Mesendoderm (in vitro differentiated cells): ENCODE measurements around the gene TTC24.
"Not testable (repeated sequence)": the region's sequence is repeated elsewhere in the genome, so short reads cannot be mapped to it uniquely, and the experiment has no call there.

Experiments
- DNase-seq: peaks from one replicate; pipeline ENCODE4 v3.0.0; 2013
- H2AK5ac ChIP-seq: 2 replicates; pipeline ENCODE4 v1.6.1; 2013; ENCODE audit warnings: low read length, inconsistent platforms
- H2BK120ac ChIP-seq: 2 replicates; pipeline ENCODE4 v1.6.1; 2013; ENCODE audit warnings: low read depth, mild to moderate bottlenecking, low read length, moderate library complexity, mixed read lengths
- H2BK15ac ChIP-seq: replicated peaks from 2 replicates; pipeline ENCODE4 v1.6.1; 2013; ENCODE audit warnings: low read depth, mild to moderate bottlenecking, moderate library complexity
- H2BK5ac ChIP-seq: 2 replicates; pipeline ENCODE4 v1.6.1; 2013; ENCODE audit warnings: low read length, inconsistent platforms
- H3K18ac ChIP-seq: 2 replicates; pipeline ENCODE4 v1.6.1; 2013; ENCODE audit warnings: mild to moderate bottlenecking, low read length, mixed read lengths
- H3K23ac ChIP-seq: one replicate; pipeline ENCODE4 v1.6.1; 2013; ENCODE audit warnings: low read length
- H3K27ac ChIP-seq: 2 replicates; pipeline ENCODE4 v1.5.1; 2013; ENCODE audit warnings: low read depth, mild to moderate bottlenecking, inconsistent platforms, low read length, moderate library complexity
- H3K27me3 ChIP-seq: 2 replicates; pipeline ENCODE4 v1.6.1; 2013; ENCODE audit warnings: low read length, control low read depth, mild to moderate bottlenecking, inconsistent platforms; ENCODE audit not compliant: insufficient read depth, poor library complexity
- H3K36me3 ChIP-seq: 2 replicates; pipeline ENCODE4 v1.6.1; 2013; ENCODE audit warnings: low read length, inconsistent platforms; ENCODE audit not compliant: control insufficient read depth, insufficient read depth
- H3K4ac ChIP-seq: one replicate; pipeline ENCODE4 v1.6.1; 2013; ENCODE audit warnings: low read depth, mild to moderate bottlenecking, low read length, moderate library complexity
- H3K4me1 ChIP-seq: 2 replicates; pipeline ENCODE4 v1.6.1; 2013; ENCODE audit warnings: low read depth, low read length, inconsistent platforms; ENCODE audit not compliant: control insufficient read depth
- H3K4me2 ChIP-seq: 2 replicates; pipeline ENCODE4 v1.6.1; 2013; ENCODE audit warnings: low read length
- H3K4me3 ChIP-seq: 2 replicates; pipeline ENCODE4 v1.5.1; 2013; ENCODE audit warnings: mild to moderate bottlenecking, low read length
- H3K56ac ChIP-seq: one replicate; pipeline ENCODE4 v1.6.1; 2013; ENCODE audit warnings: low read length
- H3K79me1 ChIP-seq: 2 replicates; pipeline ENCODE4 v1.6.1; 2013; ENCODE audit warnings: low read length, inconsistent platforms
- H3K79me2 ChIP-seq: 2 replicates; pipeline ENCODE4 v1.6.1; 2013; ENCODE audit warnings: mild to moderate bottlenecking, low read length; ENCODE audit not compliant: control insufficient read depth, insufficient read depth
- H3K9ac ChIP-seq: 2 replicates; pipeline ENCODE4 v1.6.1; 2013; ENCODE audit warnings: low read length, inconsistent platforms
- H4K5ac ChIP-seq: one replicate; pipeline ENCODE4 v1.6.1; 2013; ENCODE audit warnings: low read length
- H4K8ac ChIP-seq: one replicate; pipeline ENCODE4 v1.6.1; 2013; ENCODE audit warnings: low read depth, mild to moderate bottlenecking, control low read depth, low read length, moderate library complexity
- WGBS: extraction: QIAGEN DNeasy Blood & Tissue Kit; methylation state at CpG from one replicate; pipeline ENCODE4 v1.1.7; 2013; ENCODE audit warnings: low lambda C conversion rate, missing lambda C conversion rate; ENCODE audit not compliant: insufficient coverage; ENCODE audit errors: extremely low coverage; 5-methylcytosine and 5-hydroxymethylcytosine counted together

The TTC24 gene

GRCh38 chr1:156550346-156550745 is 29.2 kb upstream of the TTC24 start:
- Histone ChIP-seq H3K27ac (no peak overlapping the region), H3K27me3 (no peaks in the 10 kb centered on the region), H3K4me1 (no peaks in the 10 kb centered on the region), H3K79me2 (no peaks in the 10 kb centered on the region), H2BK5ac (no peak overlapping the region), H3K79me1 (no peaks in the 10 kb centered on the region), H3K56ac (no peak overlapping the region), H3K36me3 (peaks cover 13% of the 10 kb centered on the region), H3K18ac (no peak overlapping the region), H3K4ac (no peak overlapping the region), H2AK5ac (no peak overlapping the region), H3K4me2 (no peak overlapping the region), H2BK120ac (no peak overlapping the region), H4K5ac (no peak overlapping the region), H2BK15ac (no peak overlapping the region), H3K9ac (no peak overlapping the region), H3K4me3 (no peak overlapping the region), H4K8ac (no peak overlapping the region), H3K23ac (no peak overlapping the region)
- no CpG with 5 or more reads among the region's 5 CpGs for WGBS
- no peak for DNase-seq

- no peaks in the 10 kb centered on the region for H3K79me1 ChIP-seq
- H2BK15ac ChIP-seq = no peak overlapping the region
These were observed 28.4 kb upstream of the TTC24 start for GRCh38 chr1:156551066-156551643.

GRCh38 chr1:156551869-156552268 is 27.7 kb upstream of the TTC24 start:
- Histone ChIP-seq H3K36me3 (peaks cover 10% of the 10 kb centered on the region), H2BK120ac (no peak overlapping the region), H3K4me1 (no peaks in the 10 kb centered on the region), H3K79me1 (no peaks in the 10 kb centered on the region), H3K23ac (no peak overlapping the region), H2BK15ac (no peak overlapping the region), H3K4ac (no peak overlapping the region), H4K5ac (no peak overlapping the region), H3K18ac (no peak overlapping the region), H3K9ac (no peak overlapping the region), H4K8ac (no peak overlapping the region), H3K79me2 (no peaks in the 10 kb centered on the region), H3K4me3 (no peak overlapping the region), H2BK5ac (no peak overlapping the region), H3K4me2 (no peak overlapping the region), H3K27me3 (no peaks in the 10 kb centered on the region), H3K56ac (no peak overlapping the region), H3K27ac (no peak overlapping the region), H2AK5ac (no peak overlapping the region)
- no peak for DNase-seq
- WGBS = no CpG with 5 or more reads among the region's 6 CpGs

More at GRCh38 chr1:156551066-156551643, 28.4 kb upstream of the TTC24 start:
- H3K23ac ChIP-seq = no peak overlapping the region
- H3K79me2 ChIP-seq = no peaks in the 10 kb centered on the region
- DNase-seq = no peak
- H2BK120ac ChIP-seq = no peak overlapping the region
- H3K27me3 ChIP-seq = no peaks in the 10 kb centered on the region
- no CpG with 5 or more reads among the region's 3 CpGs for WGBS
- H3K4me1 ChIP-seq = no peaks in the 10 kb centered on the region
- H3K4me2 ChIP-seq = no peak overlapping the region
- no peak overlapping the region for H3K27ac ChIP-seq
- H4K8ac ChIP-seq = no peak overlapping the region
- H3K4me3 ChIP-seq = no peak overlapping the region
- H3K18ac ChIP-seq = no peak overlapping the region
- no peak overlapping the region for H3K9ac ChIP-seq
- H2AK5ac ChIP-seq = no peak overlapping the region
- H2BK5ac ChIP-seq = no peak overlapping the region
- peaks cover 13% of the 10 kb centered on the region for H3K36me3 ChIP-seq
- H3K56ac ChIP-seq = no peak overlapping the region
- no peak overlapping the region for H4K5ac ChIP-seq
- no peak overlapping the region for H3K4ac ChIP-seq

GRCh38 chr1:156552518-156552917 is 27.0 kb upstream of the TTC24 start:
- H3K79me1 ChIP-seq = no peaks in the 10 kb centered on the region
- H3K27me3 ChIP-seq = no peaks in the 10 kb centered on the region
- H2BK5ac ChIP-seq = no peak overlapping the region
- no peak overlapping the region for H4K5ac ChIP-seq
- no peak overlapping the region for H3K18ac ChIP-seq
- no peak overlapping the region for H4K8ac ChIP-seq
- no peaks in the 10 kb centered on the region for H3K79me2 ChIP-seq
- H3K23ac ChIP-seq = no peak overlapping the region
- H3K9ac ChIP-seq = no peak overlapping the region
- no peak overlapping the region for H3K56ac ChIP-seq
- no peak overlapping the region for H2BK15ac ChIP-seq
- H3K36me3 ChIP-seq = peaks cover 10% of the 10 kb centered on the region
- DNase-seq = no peak
- no peak overlapping the region for H2AK5ac ChIP-seq
- no peak overlapping the region for H3K4me2 ChIP-seq
- no peak overlapping the region for H3K4ac ChIP-seq
- H3K27ac ChIP-seq = no peak overlapping the region
- no peak overlapping the region for H3K4me3 ChIP-seq
- no peak overlapping the region for H2BK120ac ChIP-seq
- no CpG with 5 or more reads among the region's 5 CpGs for WGBS
- H3K4me1 ChIP-seq = no peaks in the 10 kb centered on the region

GRCh38 chr1:156552937-156553336 is 26.6 kb upstream of the TTC24 start:
- not testable (repeated sequence) for H3K18ac ChIP-seq, H2BK120ac ChIP-seq, H4K5ac ChIP-seq, H2BK5ac ChIP-seq, H3K27me3 ChIP-seq, H3K23ac ChIP-seq, H3K27ac ChIP-seq, H3K56ac ChIP-seq, H3K4me3 ChIP-seq, H3K9ac ChIP-seq, DNase-seq, H3K36me3 ChIP-seq, H3K79me1 ChIP-seq, H3K4me2 ChIP-seq, H2BK15ac ChIP-seq, H2AK5ac ChIP-seq, H3K4me1 ChIP-seq, H3K79me2 ChIP-seq, H4K8ac ChIP-seq, H3K4ac ChIP-seq
- WGBS = no CpG with 5 or more reads among the region's 4 CpGs

- Histone ChIP-seq H3K36me3 (peaks cover 10% of the 10 kb centered on the region), H2AK5ac (no peak overlapping the region), H3K18ac (no peak overlapping the region), H3K9ac (no peak overlapping the region), H3K79me2 (no peaks in the 10 kb centered on the region), H3K4me2 (no peak overlapping the region), H2BK15ac (no peak overlapping the region), H3K4ac (no peak overlapping the region), H4K5ac (no peak overlapping the region), H3K4me3 (no peak overlapping the region), H3K27me3 (no peaks in the 10 kb centered on the region), H3K27ac (no peak overlapping the region), H2BK5ac (no peak overlapping the region), H2BK120ac (no peak overlapping the region), H3K56ac (no peak overlapping the region), H3K79me1 (no peaks in the 10 kb centered on the region), H3K23ac (no peak overlapping the region), H3K4me1 (no peaks in the 10 kb centered on the region), H4K8ac (no peak overlapping the region)
- DNase-seq = no peak
- no CpG with 5 or more reads among the region's 6 CpGs for WGBS
These were observed 25.6 kb upstream of the TTC24 start for GRCh38 chr1:156553860-156554485.
